NCI-H1694 (cell line): Measurements from ENCODE around the gene POLA2.
"Not testable (repeated sequence)": the region's sequence is repeated elsewhere in the genome, so short reads cannot be mapped to it uniquely, and the experiment has no call there.

ENCODE experiments used
- DNase-seq: peaks from one replicate; lab custom pipeline; 2025; lab: John Stamatoyannopoulos, UW

Gene POLA2

DNA sequence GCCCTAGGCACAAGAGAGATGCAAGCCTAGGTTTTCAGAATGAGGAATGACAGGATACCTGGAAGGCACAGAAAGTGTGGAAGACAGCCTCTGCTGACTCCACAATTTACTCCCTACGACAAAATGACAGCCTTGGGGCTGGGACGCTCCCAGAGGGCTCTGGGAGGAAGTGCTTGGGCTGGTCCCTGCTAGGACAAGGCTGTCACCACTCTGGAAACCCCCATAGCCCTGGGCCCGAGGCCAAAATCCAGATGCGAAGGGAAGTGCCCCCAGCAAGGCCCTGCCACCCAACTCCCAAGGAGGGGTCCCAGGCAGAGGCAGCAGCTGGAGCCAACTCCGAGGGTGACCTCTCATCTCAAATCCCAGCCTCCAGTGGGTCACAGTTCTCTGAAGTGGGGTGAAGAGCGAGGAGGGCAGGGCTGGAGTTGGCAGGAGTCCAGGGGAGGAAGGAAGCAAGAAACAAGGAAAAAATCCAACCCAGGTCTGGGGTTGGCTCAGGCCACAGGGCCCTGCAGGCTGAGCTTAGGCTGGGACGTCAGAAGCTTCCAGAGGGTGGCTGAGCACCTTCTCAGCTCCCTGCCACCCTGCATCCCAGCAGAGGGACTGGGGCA, 46.6 kb downstream of the POLA2 start:
- no peak for DNase-seq

DNA sequence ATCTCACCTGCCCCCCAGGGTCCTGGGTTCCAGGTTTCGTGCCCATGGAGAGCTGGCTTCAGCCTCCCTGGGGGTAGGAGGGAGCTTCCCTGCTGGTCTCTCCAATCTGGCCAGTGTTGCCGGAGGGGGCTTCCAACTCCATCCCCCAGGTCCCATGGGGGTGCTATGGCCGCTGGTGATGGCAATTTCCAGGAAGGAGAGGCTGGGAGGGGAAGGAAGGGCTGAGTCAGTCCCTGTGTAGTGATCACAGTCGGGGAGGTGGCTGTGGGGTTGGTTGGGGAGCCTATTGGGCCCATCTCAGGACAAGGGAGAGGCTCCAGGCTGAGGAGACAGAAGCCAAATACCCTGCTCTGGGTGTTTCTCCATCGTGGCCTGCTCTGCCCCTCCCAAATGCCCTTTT, 47.2 kb downstream of the POLA2 start:
- DNase-seq, result no peak

DNA sequence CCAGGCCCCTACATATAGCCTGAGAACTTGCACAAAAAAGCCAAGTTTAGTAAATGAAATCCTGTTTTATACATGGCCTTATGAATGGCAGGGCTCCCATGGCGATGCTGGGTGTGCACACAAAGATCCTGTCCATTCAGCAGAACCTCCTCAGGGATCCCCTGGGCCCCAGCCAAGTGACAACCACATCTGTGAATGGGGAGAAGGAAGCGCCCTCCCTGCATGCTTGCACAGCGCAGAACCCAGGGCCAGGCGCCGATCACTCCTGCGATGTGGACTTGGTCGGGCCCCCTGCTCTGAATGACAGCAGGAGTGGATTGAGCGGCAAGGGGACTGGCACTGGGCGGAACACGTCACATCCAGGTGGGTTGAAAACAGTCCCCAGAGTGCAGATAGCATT, 48.5 kb downstream of the POLA2 start:
- DNase-seq, result no peak

DNA sequence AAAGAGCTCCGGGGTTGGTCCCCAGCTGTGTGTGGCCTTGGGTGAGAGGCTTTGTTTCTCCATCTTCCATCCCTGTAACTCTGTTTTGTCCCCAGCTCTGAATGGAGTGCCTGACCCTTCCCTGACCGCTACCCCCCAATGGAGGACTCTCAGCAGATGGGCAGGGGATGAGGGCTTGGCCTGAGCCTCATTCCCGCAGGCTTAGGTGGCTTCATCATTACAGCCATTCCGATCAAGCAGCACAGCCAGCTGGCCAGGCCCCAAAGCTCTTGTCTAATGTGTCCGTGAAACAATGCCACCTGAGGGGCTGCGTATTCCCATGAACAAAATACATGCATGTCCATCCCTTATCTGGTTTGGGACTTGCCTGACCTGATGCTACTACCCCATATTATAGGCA, 49.0 kb downstream of the POLA2 start:
- DNase-seq, result no peak

DNA sequence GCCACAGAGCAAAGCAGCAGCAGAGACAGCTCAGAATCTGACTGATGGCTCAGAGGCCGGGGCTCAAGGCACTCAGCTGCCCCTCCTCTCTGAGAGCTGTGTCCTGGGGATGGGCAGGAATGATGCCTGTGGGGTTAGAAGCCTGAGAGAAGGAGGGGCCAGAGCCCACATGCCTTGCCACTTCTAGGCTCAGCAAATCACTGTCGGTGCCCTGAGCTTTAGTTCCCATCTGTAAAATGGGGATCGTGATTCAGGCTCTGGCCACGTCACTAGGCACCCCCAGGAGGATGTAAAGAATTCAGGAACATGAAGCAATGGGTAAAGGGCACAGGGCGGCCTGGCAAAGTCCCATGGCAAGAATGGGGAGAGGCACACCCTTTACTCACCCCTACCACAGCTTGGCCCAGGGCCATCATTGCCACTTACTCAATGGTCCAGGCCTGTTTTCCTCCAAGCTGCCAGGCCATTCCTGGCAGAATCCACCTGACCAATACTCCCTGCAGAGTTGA, 49.5 kb downstream of the POLA2 start:
- DNase-seq, result no peak

DNA sequence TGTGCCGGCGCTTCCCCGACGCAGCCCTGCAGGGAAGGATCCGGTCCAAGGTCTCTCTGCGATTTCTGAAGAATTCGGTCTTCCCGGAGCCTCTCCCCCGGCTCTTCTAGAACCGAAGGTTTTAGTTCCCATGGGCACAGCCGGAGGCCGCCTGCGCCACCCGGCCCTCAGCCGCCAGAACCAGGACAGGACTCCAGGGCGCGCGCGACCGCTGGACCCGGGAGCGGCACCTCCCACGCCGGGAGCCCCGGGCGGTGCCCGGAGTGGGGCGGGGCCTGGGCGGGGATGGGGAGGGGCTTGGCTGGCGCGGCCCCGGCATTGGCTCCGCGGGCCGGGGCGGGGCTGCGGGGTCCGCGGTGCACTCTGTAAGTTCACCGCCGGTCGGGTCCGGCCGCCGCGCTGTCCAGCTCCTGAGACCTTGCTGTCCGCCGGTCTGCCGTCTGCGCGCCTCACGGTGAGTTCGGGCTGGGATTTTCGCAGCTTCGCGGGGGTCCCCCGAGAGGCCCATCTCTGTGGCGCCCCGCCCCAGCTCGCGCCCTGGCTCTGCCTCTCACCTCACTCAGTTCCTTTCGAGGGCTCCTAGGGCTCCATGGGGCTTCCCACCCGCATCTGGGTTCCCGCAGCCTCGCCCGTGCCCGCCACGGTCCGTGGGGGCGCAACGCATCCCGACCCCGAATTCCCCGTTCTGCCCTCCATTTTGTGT, 52.9 kb downstream of the POLA2 start, which contains the start of gene CDC42EP2:
Gene CDC42EP2 (plus strand): TSS at position 366 of the 703 bp plus-strand sequence. CDS start 6,033 bp downstream, outside the sequence.
- no peak for DNase-seq

DNA sequence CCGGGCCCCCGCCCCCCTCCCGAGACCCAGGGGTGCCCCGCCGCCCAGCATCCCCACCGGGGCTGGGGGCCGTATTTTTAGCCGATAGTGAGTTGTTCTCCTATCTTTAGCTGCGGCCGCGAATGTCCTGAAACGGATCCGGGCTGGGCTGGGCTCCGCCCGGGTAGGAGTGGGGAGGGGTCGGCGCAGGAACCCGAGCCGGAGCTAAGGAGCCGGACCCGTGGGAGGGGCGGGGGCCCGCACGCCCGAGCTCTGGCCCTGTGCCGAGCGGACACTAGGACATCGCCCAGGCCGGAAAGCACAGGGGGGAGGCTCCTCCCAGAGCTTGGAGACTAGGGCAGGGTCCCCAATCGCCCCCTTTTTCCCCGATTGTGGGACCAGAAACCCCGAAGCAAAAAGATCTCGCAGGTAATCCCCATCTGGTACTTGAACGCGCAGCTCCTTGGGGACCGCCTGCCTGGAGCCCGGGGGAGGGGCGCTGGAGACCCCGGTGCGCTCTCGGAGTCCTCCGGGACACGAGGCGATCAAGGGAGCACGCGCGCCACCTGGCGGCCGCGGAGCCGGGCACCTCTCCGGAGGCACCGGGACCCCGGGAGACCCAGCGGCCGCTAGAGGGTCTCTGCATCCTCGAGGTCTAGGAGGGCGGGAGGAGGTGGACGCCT, 53.6 kb downstream of the POLA2 start:
- DNase-seq, result peak; percentile 68

DNA sequence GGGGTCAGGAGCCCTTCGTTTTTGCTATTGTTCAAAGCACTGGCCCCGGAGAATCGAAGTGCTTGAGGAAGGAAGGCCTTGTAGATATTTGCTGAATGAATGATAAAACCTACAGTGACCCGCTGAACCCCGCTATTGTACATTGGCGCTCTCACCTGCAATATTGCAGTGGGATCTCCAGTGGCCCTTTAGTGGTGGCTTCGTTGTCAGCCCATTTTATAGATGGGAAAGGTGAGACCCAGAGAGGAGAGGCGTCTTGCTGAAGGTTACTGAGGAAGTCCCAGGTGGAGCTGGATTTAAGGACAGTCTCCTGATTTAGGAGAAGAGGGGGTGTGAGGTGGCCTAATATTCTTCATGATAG, 54.1 kb downstream of the POLA2 start:
- no peak for DNase-seq

DNA sequence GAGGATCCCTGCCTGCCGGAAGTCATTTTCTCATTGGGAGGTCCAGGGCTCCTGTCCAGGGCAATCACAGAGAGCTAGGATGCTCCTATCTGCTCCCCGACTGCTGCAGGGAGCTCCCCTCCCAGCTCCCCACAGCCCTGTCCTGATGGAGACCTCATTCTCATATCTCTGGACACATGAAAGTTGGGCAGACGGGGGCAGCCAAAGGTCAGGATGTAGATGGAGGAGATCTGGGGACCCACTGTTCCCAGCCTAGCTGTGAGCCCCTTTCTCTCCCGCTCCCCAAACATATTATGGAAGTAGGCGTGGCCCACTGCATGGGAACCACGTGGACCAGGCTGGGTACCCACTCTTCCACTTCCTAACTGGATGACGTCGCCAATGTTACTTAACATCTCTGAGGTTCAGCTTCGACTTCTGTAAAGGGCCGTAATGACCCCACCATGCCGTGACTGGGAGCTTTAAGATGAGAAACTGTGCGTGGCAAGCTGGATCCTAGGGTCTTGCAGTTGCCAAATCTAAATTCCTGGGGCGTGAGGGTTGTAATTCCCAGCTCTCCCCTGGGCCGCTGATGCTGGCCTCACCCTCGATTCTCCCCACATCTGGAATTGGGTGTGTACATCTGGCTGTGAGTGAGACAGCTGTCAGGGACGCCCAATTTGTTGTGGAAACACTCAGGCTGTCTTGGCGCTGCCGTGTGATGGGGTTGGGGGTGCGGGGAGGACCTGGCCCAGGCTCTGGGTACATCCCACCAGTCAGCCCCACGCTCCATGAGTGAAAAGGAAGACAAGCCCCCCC, 54.7 kb downstream of the POLA2 start:
- no peak for DNase-seq

DNA sequence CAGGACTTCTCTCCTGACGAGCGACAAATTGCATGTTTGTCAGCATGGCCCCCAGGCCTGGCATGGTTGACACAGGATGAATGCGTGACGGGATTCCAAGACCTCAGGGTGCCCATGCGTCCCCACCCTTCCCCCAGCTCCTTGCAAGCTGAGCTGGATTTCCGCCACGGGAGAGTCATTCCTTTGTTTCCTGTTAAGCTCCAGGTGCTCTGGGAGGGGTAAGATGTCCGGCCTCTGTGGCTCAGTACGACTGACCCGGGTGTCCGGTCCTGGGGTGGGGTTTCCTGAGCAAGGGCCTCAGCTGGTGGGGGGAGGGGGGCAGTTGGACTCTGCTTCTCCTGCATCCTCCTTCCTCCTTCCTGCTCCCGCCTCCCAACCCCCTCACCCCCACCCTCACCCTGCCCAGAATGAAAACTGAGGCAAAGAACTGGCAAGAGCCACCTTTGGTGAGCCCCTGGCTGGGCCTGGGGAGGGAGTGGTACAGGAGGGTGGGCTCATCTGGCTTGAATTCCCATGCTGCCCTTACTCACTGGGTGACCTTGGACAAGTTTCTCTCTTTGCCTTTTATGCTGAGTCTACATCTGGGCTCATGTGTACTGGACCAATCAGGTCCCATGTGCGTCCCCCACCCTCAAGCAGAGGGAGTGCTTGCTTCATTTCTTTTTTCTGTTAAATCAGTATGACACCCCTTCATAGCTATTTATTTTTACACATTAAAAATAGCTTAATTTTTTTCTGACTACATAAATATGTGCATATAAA, 55.4 kb downstream of the POLA2 start:
- no peak for DNase-seq

DNA sequence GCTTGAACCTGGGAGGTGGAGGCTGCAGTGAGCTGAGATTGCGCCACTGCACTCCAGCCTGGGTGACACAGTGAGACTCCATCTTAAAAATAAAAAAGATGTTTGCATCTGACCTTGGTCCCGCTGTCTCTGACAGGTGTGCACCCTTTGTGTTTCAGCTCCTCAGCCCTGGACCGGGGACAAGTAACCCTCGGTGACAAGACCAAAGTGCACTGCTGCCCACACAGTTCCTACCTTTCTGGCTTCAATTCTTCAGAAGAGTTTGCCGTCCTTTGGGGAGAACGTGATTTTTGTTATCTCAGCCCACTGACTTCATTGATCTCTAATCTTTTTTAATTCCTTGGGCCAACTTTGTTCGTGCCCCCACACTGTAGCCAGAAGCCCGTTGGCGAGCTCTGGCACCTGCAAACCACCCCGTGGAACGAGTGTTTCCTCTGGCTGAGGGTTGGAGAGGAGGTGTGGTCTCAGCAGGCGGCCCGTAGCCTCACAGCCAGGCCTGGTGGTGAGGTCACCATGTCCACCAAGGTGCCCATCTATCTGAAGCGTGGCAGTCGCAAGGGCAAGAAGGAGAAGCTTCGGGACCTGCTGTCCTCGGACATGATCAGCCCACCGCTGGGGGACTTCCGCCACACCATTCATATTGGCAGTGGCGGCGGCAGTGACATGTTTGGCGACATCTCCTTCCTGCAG, 58.8 kb downstream of the POLA2 start:
- no peak for DNase-seq

DNA sequence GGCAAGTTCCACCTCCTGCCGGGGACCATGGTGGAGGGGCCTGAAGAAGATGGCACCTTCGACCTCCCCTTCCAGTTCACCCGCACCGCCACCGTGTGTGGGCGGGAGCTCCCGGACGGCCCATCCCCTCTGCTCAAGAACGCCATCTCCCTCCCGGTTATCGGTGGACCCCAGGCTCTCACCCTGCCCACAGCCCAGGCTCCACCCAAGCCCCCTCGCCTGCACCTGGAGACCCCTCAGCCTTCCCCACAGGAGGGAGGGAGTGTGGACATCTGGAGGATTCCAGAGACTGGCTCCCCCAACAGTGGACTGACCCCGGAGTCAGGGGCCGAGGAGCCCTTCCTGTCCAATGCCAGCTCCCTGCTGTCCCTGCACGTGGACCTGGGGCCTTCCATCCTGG, 59.3 kb downstream of the POLA2 start:
- no peak for DNase-seq

DNA sequence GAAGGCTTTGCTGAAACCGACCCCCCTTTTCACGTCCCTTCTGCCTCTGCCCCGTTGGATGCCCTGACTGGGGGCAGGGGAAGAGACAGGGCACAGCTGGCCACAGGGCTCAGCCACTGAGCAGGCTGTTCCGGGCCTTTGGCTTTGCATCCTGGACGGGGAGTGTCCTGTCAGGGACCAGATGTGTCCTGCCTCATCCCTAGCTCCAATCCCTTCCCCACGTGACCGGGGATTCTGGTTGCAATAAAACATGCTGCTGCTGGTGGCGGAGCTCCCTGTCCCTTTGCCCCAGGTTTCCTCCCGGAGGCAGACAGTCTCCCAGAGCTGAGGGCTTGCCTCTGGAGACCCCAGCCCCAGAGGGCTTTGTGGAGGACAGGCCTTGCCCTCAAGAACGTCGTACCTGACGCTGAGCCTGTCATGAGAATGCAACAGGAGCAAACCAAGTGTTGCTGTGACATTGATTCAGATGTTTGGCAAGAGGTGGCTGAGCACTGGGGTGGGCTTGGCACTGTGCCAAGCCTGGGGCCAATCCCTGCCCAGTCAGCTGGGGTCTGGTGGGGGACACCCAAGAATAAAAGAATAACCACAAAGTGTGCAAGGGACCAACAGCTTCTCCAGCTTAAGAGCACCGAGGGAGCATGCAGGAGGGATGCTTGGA, 60.2 kb downstream of the POLA2 start:
- no peak for DNase-seq

DNA sequence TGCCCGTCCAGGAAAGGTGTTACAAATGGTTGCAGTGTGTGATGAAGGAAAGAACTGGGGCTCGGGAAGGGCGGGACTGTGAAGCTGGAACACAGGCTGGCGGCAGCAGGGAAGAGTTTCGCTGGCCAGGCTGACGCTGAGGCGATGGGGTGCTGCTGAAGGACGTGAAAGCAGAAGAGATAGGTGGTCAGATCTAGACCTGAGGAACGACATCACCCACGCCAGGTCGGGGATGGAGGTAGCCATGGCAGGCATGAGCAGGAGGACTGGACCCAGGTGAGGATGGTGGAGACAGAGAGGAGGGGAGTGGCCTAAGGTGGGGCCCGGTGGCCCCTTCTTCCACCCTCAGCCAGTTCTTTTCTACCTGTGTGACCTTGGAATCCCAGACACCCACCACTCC, 62.1 kb downstream of the POLA2 start:
- no peak for DNase-seq

DNA sequence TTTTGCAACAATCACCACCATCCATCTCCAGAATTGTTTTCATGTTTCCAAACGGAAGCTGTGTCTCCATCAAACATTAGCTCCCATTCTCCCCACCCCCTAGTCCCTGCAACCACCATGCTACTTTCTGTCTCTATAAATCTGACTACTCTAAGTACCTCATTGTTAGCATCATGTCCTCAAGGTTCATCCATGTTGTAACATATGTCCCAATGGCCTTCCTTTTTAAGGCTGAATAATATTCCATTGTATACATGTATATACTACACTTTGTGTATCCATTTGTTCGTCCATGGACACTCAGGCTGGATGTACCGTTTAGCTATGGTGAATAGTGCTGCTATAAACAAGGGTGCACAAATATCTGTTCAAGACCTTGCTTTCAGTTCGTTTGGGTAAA, 63.7 kb downstream of the POLA2 start:
- no peak for DNase-seq

DNA sequence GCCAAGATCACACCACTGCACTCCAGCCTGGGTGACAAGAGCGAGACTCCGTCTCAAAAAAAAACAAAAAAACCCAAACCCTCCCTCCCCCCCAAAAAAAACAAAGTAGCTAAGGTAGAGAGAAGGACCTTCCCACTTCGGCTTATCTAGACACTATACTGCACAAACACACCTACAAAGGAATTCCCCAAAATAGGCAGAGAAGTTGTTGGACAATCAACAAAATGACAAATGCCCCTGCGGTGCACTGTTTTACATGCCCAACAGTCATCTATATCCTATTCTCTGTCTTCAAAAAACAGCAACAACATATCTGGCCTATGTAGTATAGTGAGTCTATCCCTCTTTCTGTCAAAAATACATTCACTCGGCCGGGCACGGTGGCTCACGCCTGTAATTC, 65.3 kb downstream of the POLA2 start:
- no peak for DNase-seq

DNA sequence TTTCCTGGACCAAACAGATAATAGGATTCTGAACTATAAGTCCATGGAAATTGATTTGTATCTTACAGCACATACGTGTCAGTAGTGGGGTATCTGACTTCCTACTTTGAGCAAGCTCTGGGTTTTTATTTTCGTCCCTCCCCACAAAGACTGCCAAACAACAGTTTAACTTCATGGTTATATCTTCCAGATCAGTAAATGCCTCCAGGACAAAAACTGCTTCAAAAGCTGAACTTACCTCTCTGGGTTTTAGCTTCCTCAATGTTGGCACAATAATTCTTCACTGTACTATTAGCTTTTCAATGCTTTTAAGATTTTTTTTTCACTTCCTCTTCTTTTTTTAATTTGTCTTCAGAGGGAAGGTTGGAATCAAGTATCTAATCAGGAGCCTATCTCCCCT, 67.7 kb downstream of the POLA2 start:
- no peak for DNase-seq

DNA sequence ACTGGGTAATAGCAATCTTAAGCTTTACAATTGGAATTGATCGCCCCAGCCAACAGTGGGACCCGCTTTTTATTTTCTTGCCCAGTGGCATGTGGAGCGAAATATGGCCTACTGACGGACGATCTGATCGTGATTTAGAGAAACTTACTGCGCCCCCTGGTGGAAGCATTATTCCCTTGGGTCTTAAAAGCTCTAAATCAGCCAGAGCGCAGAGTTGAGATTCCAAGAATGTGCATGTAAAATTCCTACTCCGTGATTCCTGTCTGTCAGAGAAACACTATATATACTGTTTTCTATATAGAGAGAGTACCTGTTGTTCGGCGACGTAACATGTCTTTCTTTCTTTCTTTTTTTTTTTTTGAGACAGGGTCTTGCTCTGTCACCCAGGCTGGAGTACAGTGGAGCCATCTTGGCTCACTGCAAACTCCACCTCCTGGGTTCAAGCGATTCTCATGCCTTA, 68.2 kb downstream of the POLA2 start:
- DNase-seq, result peak; percentile 87

DNA sequence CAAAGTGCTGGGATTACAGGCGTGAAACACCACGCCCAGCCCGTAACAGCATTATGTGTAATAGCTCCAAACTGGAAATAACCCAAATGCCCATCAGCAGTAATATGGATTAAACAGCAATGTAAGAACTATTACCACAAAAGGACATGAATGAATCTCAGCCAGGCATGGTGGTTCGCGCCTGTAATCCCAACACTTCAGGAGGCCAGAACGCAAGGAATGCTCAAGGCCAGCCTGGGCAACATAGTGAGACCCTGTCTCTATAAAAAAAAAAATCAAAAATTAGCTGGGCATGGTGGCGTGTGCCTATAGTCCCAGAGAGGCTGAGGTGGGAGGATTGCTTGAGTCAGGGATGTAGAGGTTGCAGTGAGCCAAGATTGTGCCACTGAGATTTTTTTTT, 68.8 kb downstream of the POLA2 start:
- no peak for DNase-seq

DNA sequence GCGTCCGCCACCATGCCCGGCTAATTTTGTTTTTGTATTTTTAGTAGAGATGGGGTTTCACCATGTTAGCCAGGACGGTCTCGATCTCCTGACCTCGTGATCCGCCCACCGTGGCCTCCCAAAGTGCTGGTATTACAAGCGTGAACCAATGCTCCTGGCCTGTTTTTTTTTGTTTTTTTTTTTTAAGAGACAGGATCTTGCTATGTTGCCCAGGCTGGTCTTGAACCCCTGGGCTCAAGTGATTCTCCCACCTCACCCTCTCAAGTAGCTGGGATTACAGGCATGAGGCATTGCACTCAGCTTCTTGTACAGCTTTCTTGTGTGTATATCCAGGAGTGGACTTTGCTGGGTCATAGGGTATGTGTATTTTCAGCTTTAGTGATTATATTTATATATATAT, 70.8 kb downstream of the POLA2 start:
- DNase-seq, result not testable (repeated sequence)
